GM23338 (cell line): ENCODE data around the gene ZNF142. TPM values are rescaled to one million over a fixed set of nuclear protein-coding genes. Genes with fewer than 3 reads are reported as not detected.
A peak's percentile ranks its signal among the peaks of the same experiment; 100 is the strongest.

Experiments
- ATAC-seq: fragments of 200-7000 bp; cut with Tn5 transposase; 3 replicates; pipeline ENCODE4 v1.9.1; 2020
- DNase-seq: peaks from one replicate; pipeline ENCODE4 v3.0.0-alpha.2; 2015; ENCODE audit warnings: low spot score
- H2AFZ ChIP-seq: fragments of 200-600 bp; sonication (generic); 2 replicates; pipeline ENCODE4 v1.8.0; 2016; ENCODE audit warnings: antibody characterized with exemption, mild to moderate bottlenecking, moderate library complexity
- H3F3A ChIP-seq: fragments of 200-600 bp; sonication (generic); replicated peaks from 2 replicates; pipeline ENCODE4 v1.8.0; 2017; ENCODE audit warnings: antibody characterized with exemption, mixed run types, low read depth
- H3K27ac ChIP-seq: fragments of 200-600 bp; sonication (generic); 2 replicates; pipeline ENCODE4 v1.6.1; 2016; ENCODE audit warnings: low read depth
- H3K27me3 ChIP-seq: fragments of 200-600 bp; sonication (generic); 2 replicates; pipeline ENCODE4 v1.8.0; 2016; ENCODE audit warnings: mild to moderate bottlenecking, mixed run types, moderate library complexity; ENCODE audit not compliant: insufficient read depth
- H3K36me3 ChIP-seq: fragments of 200-600 bp; sonication (generic); 2 replicates; pipeline ENCODE4 v1.8.0; 2016; ENCODE audit warnings: mild to moderate bottlenecking; ENCODE audit not compliant: insufficient read depth
- H3K4me1 ChIP-seq: fragments of 200-600 bp; sonication (generic); 2 replicates; pipeline ENCODE4 v1.8.0; 2016; ENCODE audit warnings: mild to moderate bottlenecking, moderate library complexity; ENCODE audit not compliant: insufficient read depth
- H3K4me2 ChIP-seq: fragments of 200-600 bp; sonication (generic); 2 replicates; pipeline ENCODE4 v1.7.1; 2017; ENCODE audit warnings: mixed run types
- H3K4me3 ChIP-seq: fragments of 200-600 bp; sonication (generic); 2 replicates; pipeline ENCODE4 v1.6.1; 2016; ENCODE audit warnings: mixed run types
- H3K79me2 ChIP-seq: fragments of 200-600 bp; sonication (generic); replicated peaks from 2 replicates; pipeline ENCODE4 v1.8.0; 2017; ENCODE audit warnings: mild to moderate bottlenecking; ENCODE audit not compliant: insufficient read depth
- H3K9me2 ChIP-seq: fragments of 200-600 bp; sonication (generic); 2 replicates; pipeline ENCODE4 v1.8.0; 2017; ENCODE audit not compliant: insufficient read depth
- H4K20me1 ChIP-seq: fragments of 200-600 bp; sonication (generic); replicated peaks from 2 replicates; pipeline ENCODE4 v1.8.0; 2017; ENCODE audit warnings: mild to moderate bottlenecking; ENCODE audit not compliant: insufficient read depth
- H3K27ac Mint-ChIP-seq: 2 replicates; pipeline ENCODE4 v1.8.0; 2020; ENCODE audit warnings: inconsistent platforms, mild to moderate bottlenecking, moderate library complexity, mixed read lengths
- H3K27me3 Mint-ChIP-seq: 3 replicates; pipeline ENCODE4 v1.8.0; 2022; ENCODE audit warnings: low read depth, mild to moderate bottlenecking, moderate library complexity, mixed read lengths, inconsistent platforms; ENCODE audit not compliant: insufficient read depth, poor library complexity
- H3K36me3 Mint-ChIP-seq: 3 replicates; pipeline ENCODE4 v1.8.0; 2021; ENCODE audit warnings: low read depth, mild to moderate bottlenecking, inconsistent platforms, moderate library complexity, mixed read lengths
- H3K4me1 Mint-ChIP-seq: 3 replicates; pipeline ENCODE4 v1.8.0; 2020; ENCODE audit warnings: mild to moderate bottlenecking, inconsistent platforms, mixed read lengths
- H3K4me3 Mint-ChIP-seq: 3 replicates; pipeline ENCODE4 v1.8.0; 2021; ENCODE audit warnings: moderate library complexity, mild to moderate bottlenecking, inconsistent platforms, mixed read lengths
- H3K9me3 Mint-ChIP-seq: 3 replicates; pipeline ENCODE4 v1.8.0; 2020; ENCODE audit warnings: moderate library complexity, mild to moderate bottlenecking, inconsistent platforms, mixed read lengths
- CREB1 ChIP-seq: fragments of 250-450 bp; sonication (Bioruptor Pico); IDR thresholded peaks from 2 replicates; pipeline ENCODE4 v1.5.0; 2020; ENCODE audit warnings: low read depth, mild to moderate bottlenecking, moderate library complexity
- EZH2 ChIP-seq: fragments of 200-600 bp; sonication (generic); IDR thresholded peaks from one replicate; pipeline ENCODE4 v1.8.0; 2017; ENCODE audit warnings: antibody characterized with exemption, mild to moderate bottlenecking, low read depth; ENCODE audit not compliant: unreplicated experiment
- JUNB ChIP-seq: IDR thresholded peaks from one replicate; pipeline ENCODE4 v1.6.1; 2016; ENCODE audit warnings: antibody characterized with exemption; ENCODE audit not compliant: unreplicated experiment
- POLR2AphosphoS5 ChIP-seq: IDR thresholded peaks from 2 replicates; pipeline ENCODE4 v1.6.1; 2016; ENCODE audit warnings: antibody characterized with exemption, low read depth
- ZNF114 ChIP-seq: fragments of 250-450 bp; sonication (Bioruptor Pico); IDR thresholded peaks from 2 replicates; pipeline ENCODE4 v1.5.0; 2020; ENCODE audit warnings: mild to moderate bottlenecking, moderate library complexity
- ZNF331 ChIP-seq: fragments of 250-450 bp; sonication (Bioruptor Pico); IDR thresholded peaks from 2 replicates; pipeline ENCODE4 v1.5.0; 2020; ENCODE audit warnings: low read depth, mild to moderate bottlenecking, moderate library complexity
- polyA plus RNA-seq: library from polyadenylated mRNA; unstranded; fragments of >200 nt; fragmentation: Nextera tagmentation; extraction: Ambion mirVana; gene quantifications from 2 replicates; pipeline ENCODE4 v1.2.1, GENCODE V29; 2016
- total RNA-seq: library from RNA; depleted of rRNA; stranded (reverse); fragments of >200 nt; shearing (Covaris generic); gene quantifications from 2 replicates; pipeline ENCODE4 v1.2.3, GENCODE V29; 2014
- TF ChIP-seq, protein P1 (sequence below): IDR thresholded peaks from one replicate; pipeline ENCODE4 v1.6.1; 2018; ENCODE audit warnings: antibody characterized with exemption; ENCODE audit not compliant: unreplicated experiment
- TF ChIP-seq, protein P2 (sequence below): fragments of 250-450 bp; sonication (Bioruptor Pico); IDR thresholded peaks from 2 replicates; pipeline ENCODE4 v1.5.0; 2020; ENCODE audit warnings: mild to moderate bottlenecking, moderate library complexity
- TF ChIP-seq, protein P3 (sequence below): IDR thresholded peaks from 2 replicates; pipeline ENCODE4 v1.6.1; 2016; ENCODE audit warnings: antibody characterized with exemption

The ZNF142 gene
- total and polyA plus RNA-seq, 2 experiments from 2014 or later = 14.9 to 32.8 TPM

DNA sequence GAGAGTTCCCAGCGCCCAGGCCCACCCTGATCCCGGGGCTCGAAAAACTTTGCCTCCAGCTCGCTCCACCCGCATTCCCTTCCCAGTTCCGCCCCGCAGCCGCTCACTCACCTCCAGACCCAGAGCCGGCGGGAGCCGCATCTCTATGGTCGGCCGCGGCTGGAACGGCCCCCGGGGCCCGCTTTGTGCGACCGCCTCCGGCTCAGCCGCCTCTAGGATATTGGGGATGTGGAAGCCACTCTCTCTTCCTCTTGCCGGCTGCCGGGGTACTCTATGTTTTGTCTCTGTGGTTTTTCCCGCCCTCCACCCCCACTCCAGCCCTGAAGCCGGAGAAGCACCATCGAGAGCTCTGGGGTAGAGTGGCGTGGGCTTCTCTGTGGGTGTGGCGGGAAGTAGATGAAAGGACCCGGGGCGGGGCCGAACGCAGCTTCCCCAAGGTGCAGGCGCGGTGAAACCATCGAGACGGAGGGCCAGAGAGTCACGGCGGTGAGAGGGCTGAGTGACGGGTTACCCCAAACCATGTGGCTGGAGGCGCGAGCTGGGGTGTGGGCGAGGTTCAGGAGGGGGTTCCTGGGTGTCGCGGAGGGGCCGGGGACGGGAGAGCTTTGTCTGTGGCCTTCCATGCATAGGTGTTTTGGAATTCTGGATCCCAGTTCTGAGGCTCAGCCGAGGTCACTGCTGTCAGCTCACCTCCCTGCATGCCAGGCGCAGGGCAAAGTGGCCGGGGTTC is at the start of gene ZNF142, which contains the start of gene BCS1L (continued):
- TF ChIP-seq, protein P1, sequence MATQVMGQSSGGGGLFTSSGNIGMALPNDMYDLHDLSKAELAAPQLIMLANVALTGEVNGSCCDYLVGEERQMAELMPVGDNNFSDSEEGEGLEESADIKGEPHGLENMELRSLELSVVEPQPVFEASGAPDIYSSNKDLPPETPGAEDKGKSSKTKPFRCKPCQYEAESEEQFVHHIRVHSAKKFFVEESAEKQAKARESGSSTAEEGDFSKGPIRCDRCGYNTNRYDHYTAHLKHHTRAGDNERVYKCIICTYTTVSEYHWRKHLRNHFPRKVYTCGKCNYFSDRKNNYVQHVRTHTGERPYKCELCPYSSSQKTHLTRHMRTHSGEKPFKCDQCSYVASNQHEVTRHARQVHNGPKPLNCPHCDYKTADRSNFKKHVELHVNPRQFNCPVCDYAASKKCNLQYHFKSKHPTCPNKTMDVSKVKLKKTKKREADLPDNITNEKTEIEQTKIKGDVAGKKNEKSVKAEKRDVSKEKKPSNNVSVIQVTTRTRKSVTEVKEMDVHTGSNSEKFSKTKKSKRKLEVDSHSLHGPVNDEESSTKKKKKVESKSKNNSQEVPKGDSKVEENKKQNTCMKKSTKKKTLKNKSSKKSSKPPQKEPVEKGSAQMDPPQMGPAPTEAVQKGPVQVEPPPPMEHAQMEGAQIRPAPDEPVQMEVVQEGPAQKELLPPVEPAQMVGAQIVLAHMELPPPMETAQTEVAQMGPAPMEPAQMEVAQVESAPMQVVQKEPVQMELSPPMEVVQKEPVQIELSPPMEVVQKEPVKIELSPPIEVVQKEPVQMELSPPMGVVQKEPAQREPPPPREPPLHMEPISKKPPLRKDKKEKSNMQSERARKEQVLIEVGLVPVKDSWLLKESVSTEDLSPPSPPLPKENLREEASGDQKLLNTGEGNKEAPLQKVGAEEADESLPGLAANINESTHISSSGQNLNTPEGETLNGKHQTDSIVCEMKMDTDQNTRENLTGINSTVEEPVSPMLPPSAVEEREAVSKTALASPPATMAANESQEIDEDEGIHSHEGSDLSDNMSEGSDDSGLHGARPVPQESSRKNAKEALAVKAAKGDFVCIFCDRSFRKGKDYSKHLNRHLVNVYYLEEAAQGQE = no peak
- TF ChIP-seq POLR2AphosphoS5 (peak; percentile 86), CREB1 (CRISPR knock-in tag) (peak; percentile 50; the same call in 1 of the 2 replicates)

DNA sequence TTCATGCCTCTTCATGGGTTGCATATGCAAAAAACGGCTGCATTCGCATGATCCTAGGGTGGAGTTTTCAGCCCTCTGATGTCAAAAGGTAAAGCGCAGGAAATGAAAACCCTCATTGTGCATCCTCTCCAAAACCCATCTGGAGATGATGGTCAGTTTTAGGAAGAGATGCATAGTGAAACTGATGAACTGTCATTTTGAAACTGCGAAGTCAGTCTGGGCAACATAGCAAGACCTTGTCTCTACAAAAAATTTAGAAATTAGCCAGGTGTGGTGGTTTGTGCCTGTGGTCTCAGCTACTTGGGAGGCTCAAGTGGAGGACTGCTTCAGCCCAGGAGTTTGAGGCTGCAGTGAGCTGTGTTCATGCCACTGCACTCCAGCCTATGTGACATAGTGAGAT is 48.7 kb upstream of the ZNF142 start:
- no peaks in the 10 kb centered on the region for H3F3A ChIP-seq
- H3K27me3 ChIP-seq = no peaks in the 10 kb centered on the region
- no peak overlapping the region for H3K27ac ChIP-seq
- H3K36me3 ChIP-seq = no peaks in the 10 kb centered on the region
- no peak overlapping the region for H2AFZ ChIP-seq
- peaks cover 12% of the 10 kb centered on the region for H3K4me1 Mint-ChIP-seq
- H3K36me3 Mint-ChIP-seq = no peaks in the 10 kb centered on the region; the same call in 2 of the 3 replicates
- H3K9me3 Mint-ChIP-seq = peaks cover 4% of the 10 kb centered on the region; the same call in 1 of the 3 replicates
- DNase-seq = no peak
- no peak overlapping the region for H3K4me3 Mint-ChIP-seq
- peaks cover 11% of the 10 kb centered on the region for H3K27me3 Mint-ChIP-seq
- peaks cover 7% of the 10 kb centered on the region; the same call in 1 of the 2 replicates for H3K4me1 ChIP-seq
- no peak overlapping the region for H3K27ac Mint-ChIP-seq
- H3K9me2 ChIP-seq = no peaks in the 10 kb centered on the region
- no peak for ATAC-seq
- H3K79me2 ChIP-seq = peaks cover 20% of the 10 kb centered on the region
- no peak overlapping the region for H3K4me3 ChIP-seq
- H4K20me1 ChIP-seq = peaks cover 4% of the 10 kb centered on the region; the same call in 1 of the 2 replicates
- no peak overlapping the region for H3K4me2 ChIP-seq
- TF ChIP-seq, protein P1 = no peak
- TF ChIP-seq EZH2 = no peak
- no peak for TF ChIP-seq ZNF114 (CRISPR knock-in tag)
- TF ChIP-seq CREB1 (CRISPR knock-in tag) = no peak
- TF ChIP-seq JUNB = no peak
- TF ChIP-seq, protein P2, sequence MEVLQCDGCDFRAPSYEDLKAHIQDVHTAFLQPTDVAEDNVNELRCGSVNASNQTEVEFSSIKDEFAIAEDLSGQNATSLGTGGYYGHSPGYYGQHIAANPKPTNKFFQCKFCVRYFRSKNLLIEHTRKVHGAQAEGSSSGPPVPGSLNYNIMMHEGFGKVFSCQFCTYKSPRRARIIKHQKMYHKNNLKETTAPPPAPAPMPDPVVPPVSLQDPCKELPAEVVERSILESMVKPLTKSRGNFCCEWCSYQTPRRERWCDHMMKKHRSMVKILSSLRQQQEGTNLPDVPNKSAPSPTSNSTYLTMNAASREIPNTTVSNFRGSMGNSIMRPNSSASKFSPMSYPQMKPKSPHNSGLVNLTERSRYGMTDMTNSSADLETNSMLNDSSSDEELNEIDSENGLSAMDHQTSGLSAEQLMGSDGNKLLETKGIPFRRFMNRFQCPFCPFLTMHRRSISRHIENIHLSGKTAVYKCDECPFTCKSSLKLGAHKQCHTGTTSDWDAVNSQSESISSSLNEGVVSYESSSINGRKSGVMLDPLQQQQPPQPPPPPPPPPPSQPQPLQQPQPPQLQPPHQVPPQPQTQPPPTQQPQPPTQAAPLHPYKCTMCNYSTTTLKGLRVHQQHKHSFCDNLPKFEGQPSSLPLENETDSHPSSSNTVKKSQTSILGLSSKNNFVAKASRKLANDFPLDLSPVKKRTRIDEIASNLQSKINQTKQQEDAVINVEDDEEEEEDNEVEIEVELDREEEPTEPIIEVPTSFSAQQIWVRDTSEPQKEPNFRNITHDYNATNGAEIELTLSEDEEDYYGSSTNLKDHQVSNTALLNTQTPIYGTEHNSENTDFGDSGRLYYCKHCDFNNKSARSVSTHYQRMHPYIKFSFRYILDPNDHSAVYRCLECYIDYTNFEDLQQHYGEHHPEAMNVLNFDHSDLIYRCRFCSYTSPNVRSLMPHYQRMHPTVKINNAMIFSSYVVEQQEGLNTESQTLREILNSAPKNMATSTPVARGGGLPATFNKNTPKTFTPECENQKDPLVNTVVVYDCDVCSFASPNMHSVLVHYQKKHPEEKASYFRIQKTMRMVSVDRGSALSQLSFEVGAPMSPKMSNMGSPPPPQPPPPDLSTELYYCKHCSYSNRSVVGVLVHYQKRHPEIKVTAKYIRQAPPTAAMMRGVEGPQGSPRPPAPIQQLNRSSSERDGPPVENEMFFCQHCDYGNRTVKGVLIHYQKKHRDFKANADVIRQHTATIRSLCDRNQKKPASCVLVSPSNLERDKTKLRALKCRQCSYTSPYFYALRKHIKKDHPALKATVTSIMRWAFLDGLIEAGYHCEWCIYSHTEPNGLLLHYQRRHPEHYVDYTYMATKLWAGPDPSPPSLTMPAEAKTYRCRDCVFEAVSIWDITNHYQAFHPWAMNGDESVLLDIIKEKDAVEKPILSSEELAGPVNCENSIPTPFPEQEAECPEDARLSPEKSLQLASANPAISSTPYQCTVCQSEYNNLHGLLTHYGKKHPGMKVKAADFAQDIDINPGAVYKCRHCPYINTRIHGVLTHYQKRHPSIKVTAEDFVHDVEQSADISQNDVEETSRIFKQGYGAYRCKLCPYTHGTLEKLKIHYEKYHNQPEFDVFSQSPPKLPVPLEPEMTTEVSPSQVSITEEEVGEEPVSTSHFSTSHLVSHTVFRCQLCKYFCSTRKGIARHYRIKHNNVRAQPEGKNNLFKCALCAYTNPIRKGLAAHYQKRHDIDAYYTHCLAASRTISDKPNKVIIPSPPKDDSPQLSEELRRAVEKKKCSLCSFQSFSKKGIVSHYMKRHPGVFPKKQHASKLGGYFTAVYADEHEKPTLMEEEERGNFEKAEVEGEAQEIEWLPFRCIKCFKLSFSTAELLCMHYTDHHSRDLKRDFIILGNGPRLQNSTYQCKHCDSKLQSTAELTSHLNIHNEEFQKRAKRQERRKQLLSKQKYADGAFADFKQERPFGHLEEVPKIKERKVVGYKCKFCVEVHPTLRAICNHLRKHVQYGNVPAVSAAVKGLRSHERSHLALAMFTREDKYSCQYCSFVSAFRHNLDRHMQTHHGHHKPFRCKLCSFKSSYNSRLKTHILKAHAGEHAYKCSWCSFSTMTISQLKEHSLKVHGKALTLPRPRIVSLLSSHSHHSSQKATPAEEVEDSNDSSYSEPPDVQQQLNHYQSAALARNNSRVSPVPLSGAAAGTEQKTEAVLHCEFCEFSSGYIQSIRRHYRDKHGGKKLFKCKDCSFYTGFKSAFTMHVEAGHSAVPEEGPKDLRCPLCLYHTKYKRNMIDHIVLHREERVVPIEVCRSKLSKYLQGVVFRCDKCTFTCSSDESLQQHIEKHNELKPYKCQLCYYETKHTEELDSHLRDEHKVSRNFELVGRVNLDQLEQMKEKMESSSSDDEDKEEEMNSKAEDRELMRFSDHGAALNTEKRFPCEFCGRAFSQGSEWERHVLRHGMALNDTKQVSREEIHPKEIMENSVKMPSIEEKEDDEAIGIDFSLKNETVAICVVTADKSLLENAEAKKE (CRISPR knock-in tag) = no peak
- TF ChIP-seq ZNF331 (CRISPR knock-in tag) = no peak
- TF ChIP-seq, protein P3, sequence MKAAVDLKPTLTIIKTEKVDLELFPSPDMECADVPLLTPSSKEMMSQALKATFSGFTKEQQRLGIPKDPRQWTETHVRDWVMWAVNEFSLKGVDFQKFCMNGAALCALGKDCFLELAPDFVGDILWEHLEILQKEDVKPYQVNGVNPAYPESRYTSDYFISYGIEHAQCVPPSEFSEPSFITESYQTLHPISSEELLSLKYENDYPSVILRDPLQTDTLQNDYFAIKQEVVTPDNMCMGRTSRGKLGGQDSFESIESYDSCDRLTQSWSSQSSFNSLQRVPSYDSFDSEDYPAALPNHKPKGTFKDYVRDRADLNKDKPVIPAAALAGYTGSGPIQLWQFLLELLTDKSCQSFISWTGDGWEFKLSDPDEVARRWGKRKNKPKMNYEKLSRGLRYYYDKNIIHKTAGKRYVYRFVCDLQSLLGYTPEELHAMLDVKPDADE = no peak
